Endodermal cell (in vitro differentiated cells): ENCODE measurements around the gene TNK2. TPM values are rescaled to one million over a fixed set of nuclear protein-coding genes. Genes with fewer than 3 reads are reported as not detected.
A peak's percentile ranks its signal among the peaks of the same experiment; 100 is the strongest.

ENCODE experiments used
- DNase-seq: peaks from one replicate; pipeline ENCODE4 v3.0.0-alpha.2; 2017
- H3K27ac ChIP-seq: 2 replicates; pipeline ENCODE4 v1.5.1; 2013; ENCODE audit warnings: mild to moderate bottlenecking, low read depth, low read length, moderate library complexity
- H3K27me3 ChIP-seq: 2 replicates; pipeline ENCODE4 v1.6.1; 2013; ENCODE audit warnings: mild to moderate bottlenecking, low read length, moderate library complexity; ENCODE audit not compliant: insufficient read depth, control insufficient read depth, poor library complexity, severe bottlenecking
- H3K36me3 ChIP-seq: 2 replicates; pipeline ENCODE4 v1.7.0; 2013; ENCODE audit warnings: mild to moderate bottlenecking, low read length, moderate library complexity; ENCODE audit not compliant: control insufficient read depth, insufficient read depth
- H3K4me1 ChIP-seq: one replicate; pipeline ENCODE4 v1.7.0; 2013; ENCODE audit warnings: low read length; ENCODE audit not compliant: control insufficient read depth, insufficient read depth
- H3K4me3 ChIP-seq: 2 replicates; pipeline ENCODE4 v1.5.1; 2013; ENCODE audit warnings: mild to moderate bottlenecking, low read length, moderate library complexity
- H3K9ac ChIP-seq: 2 replicates; pipeline ENCODE4 v1.6.1; 2013; ENCODE audit warnings: mild to moderate bottlenecking, low read length, moderate library complexity; ENCODE audit not compliant: poor library complexity, severe bottlenecking; ENCODE audit errors: extremely low read depth
- H3K9me3 ChIP-seq: 2 replicates; pipeline ENCODE4 v1.6.1; 2013; ENCODE audit warnings: mild to moderate bottlenecking, low read length, moderate library complexity; ENCODE audit not compliant: control insufficient read depth
- H3K27ac Mint-ChIP-seq: 2 replicates; pipeline ENCODE4 v1.8.0; 2020; ENCODE audit warnings: mixed read lengths
- H3K27me3 Mint-ChIP-seq: 2 replicates; pipeline ENCODE4 v1.8.0; 2021; ENCODE audit warnings: mild to moderate bottlenecking, mixed read lengths; ENCODE audit not compliant: insufficient read depth
- H3K36me3 Mint-ChIP-seq: 2 replicates; pipeline ENCODE4 v1.8.0; 2020; ENCODE audit warnings: low read depth, mixed read lengths
- H3K4me1 Mint-ChIP-seq: 2 replicates; pipeline ENCODE4 v1.8.0; 2020; ENCODE audit warnings: mixed read lengths
- H3K4me3 Mint-ChIP-seq: 2 replicates; pipeline ENCODE4 v1.8.0; 2020; ENCODE audit warnings: mild to moderate bottlenecking, moderate library complexity, mixed read lengths
- H3K9me3 Mint-ChIP-seq: 2 replicates; pipeline ENCODE4 v1.8.0; 2020; ENCODE audit warnings: mild to moderate bottlenecking, mixed read lengths
- CTCF ChIP-seq: fragments of 200-600 bp; sonication (generic); conservative IDR thresholded peaks from 2 replicates; pipeline ENCODE4 v1.5.0; 2021; ENCODE audit warnings: antibody characterized with exemption, mild to moderate bottlenecking
- WGBS, 2 experiments: methylation state at CpG; one replicate each; pipeline versions ENCODE4 v1.1.5 to v1.1.7; 2013; ENCODE audit warnings: missing lambda C conversion rate in 2 of 2, mixed read lengths in 1 of 2; ENCODE audit not compliant: insufficient coverage in 1 of 2, insufficient read length in 1 of 2; 5-methylcytosine and 5-hydroxymethylcytosine counted together
- total RNA-seq, 2 donors: library from RNA; stranded (reverse); fragmentation: NEBNext Ultra II Directional in 1 of 2; extraction: Animal tissue kit (Norgen Biotek cat#: 25700) in 1 of 2; gene quantifications; 2 replicates in 1 of 2; 3 replicates in 1 of 2; pipeline ENCODE4 v1.2.1, GENCODE V29; 2021

Gene TNK2
- total RNA-seq, 2 donors from 2014 or later, result 53.2 to 85.7 TPM

GRCh38 chr3:195888981-195889869 is 19.1 kb downstream of the TNK2 start:
- Mint-ChIP-seq H3K4me1 (peaks cover 18% of the 10 kb centered on the region), H3K36me3 (peaks cover 22% of the 10 kb centered on the region)

GRCh38 chr3:195888311-195888761 is 20.0 kb downstream of the TNK2 start:
- H3K4me3 ChIP-seq, result no peak overlapping the region
- no peak for DNase-seq
- H3K4me1 ChIP-seq, result peaks cover 14% of the 10 kb centered on the region
- H3K27me3 ChIP-seq, result no peaks in the 10 kb centered on the region
- H3K27ac Mint-ChIP-seq, result no peak overlapping the region
- no peak for TF ChIP-seq CTCF
- no peaks in the 10 kb centered on the region for H3K27me3 Mint-ChIP-seq
- peaks cover 18% of the 10 kb centered on the region for H3K4me1 Mint-ChIP-seq
- peaks cover 25% of the 10 kb centered on the region for H3K36me3 ChIP-seq
- 91 to 98% methylated on average over 9 to 18 of the region's 18 CpGs for WGBS, 2 experiments
- no peak overlapping the region for H3K27ac ChIP-seq
- H3K4me3 Mint-ChIP-seq, result no peak overlapping the region
- no peak overlapping the region for H3K9ac ChIP-seq
- no peaks in the 10 kb centered on the region for H3K9me3 ChIP-seq
- H3K9me3 Mint-ChIP-seq, result no peaks in the 10 kb centered on the region
- H3K36me3 Mint-ChIP-seq, result peaks cover 27% of the 10 kb centered on the region

More at GRCh38 chr3:195888981-195889869, 19.1 kb downstream of the TNK2 start:
- H3K27me3 Mint-ChIP-seq, result no peaks in the 10 kb centered on the region
- no peak overlapping the region for H3K9ac ChIP-seq
- no peak overlapping the region for H3K4me3 Mint-ChIP-seq
- peak overlapping the region; percentile 24 for H3K27ac ChIP-seq
- peak overlapping the region; percentile 18 for H3K27ac Mint-ChIP-seq
- no peak for TF ChIP-seq CTCF
- no peak for DNase-seq
- no peaks in the 10 kb centered on the region for H3K9me3 ChIP-seq
- WGBS, 2 experiments, result 82 to 83% methylated on average over 21 to 26 of the region's 26 CpGs
- no peaks in the 10 kb centered on the region for H3K27me3 ChIP-seq
- peaks cover 21% of the 10 kb centered on the region for H3K4me1 ChIP-seq
- no peaks in the 10 kb centered on the region for H3K9me3 Mint-ChIP-seq
- H3K36me3 ChIP-seq, result peaks cover 20% of the 10 kb centered on the region
- no peak overlapping the region for H3K4me3 ChIP-seq

GRCh38 chr3:195887670-195888069 is 20.7 kb downstream of the TNK2 start:
- peaks cover 8% of the 10 kb centered on the region for H3K4me1 ChIP-seq
- 91 to 94% methylated on average over 27 to 36 of the region's 36 CpGs for WGBS, 2 experiments
- Mint-ChIP-seq H3K27me3 (no peaks in the 10 kb centered on the region), H3K9me3 (no peaks in the 10 kb centered on the region), H3K4me1 (peaks cover 18% of the 10 kb centered on the region), H3K27ac (no peak overlapping the region), H3K4me3 (no peak overlapping the region), H3K36me3 (peaks cover 30% of the 10 kb centered on the region)
- peaks cover 28% of the 10 kb centered on the region for H3K36me3 ChIP-seq
- H3K27me3 ChIP-seq, result no peaks in the 10 kb centered on the region
- no peak overlapping the region for H3K9ac ChIP-seq
- no peak overlapping the region for H3K4me3 ChIP-seq
- H3K9me3 ChIP-seq, result no peaks in the 10 kb centered on the region
- no peak overlapping the region for H3K27ac ChIP-seq
- TF ChIP-seq CTCF, result no peak
- DNase-seq, result no peak
